Activated T-cell treated with anti-CD3 and anti-CD28 coated beads for 24 hours (primary cell): ENCODE measurements around the gene GNS.

ENCODE experiments used
- DNase-seq: peaks from one replicate; pipeline ENCODE4 v3.0.0-alpha.2; 2020; ENCODE audit warnings: low read depth

The GNS gene

GRCh38 chr12:64735442-64735841 lies 23.8 kb downstream of the GNS start:
- no peak for DNase-seq

- DNase-seq, result no peak
Observed at GRCh38 chr12:64733857-64734256, 25.3 kb downstream of the GNS start.

GRCh38 chr12:64731683-64732082 lies 27.5 kb downstream of the GNS start:
- no peak for DNase-seq

- no peak for DNase-seq
Observed at GRCh38 chr12:64730588-64730969, 28.6 kb downstream of the GNS start.

- no peak for DNase-seq
Observed at GRCh38 chr12:64729909-64730587, 29.2 kb downstream of the GNS start.

DNA sequence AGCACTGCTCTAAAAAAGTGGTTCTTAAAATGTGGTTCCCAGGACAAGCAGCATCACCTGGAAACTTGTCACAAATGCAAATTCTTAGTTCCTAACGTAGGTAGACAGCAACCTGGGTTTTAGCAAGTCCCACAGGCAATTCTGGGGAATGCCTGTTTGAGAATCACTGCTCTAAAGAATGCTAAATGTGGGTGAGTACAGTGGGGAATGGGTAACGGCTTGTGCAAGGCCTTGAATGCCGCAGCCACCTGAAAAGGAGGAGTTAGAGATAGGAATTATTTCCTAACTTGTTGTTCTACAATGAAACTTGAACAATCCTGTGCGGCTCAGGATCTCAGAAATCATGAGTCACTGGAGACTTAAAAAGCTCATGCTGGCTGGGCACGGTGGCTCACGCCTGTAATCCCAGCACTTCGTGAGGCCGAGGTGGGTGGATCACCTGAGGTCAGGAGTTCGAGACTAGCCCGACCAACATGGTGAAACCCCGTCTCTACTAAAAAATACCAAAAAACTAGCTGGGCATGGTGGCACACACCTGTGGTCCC lies 34.9 kb downstream of the GNS start:
- DNase-seq, result no peak

- DNase-seq, result no peak
Observed at GRCh38 chr12:64723630-64724029, 35.6 kb downstream of the GNS start.

GRCh38 chr12:64722835-64723234 lies 36.4 kb downstream of the GNS start:
- DNase-seq, result no peak

DNA sequence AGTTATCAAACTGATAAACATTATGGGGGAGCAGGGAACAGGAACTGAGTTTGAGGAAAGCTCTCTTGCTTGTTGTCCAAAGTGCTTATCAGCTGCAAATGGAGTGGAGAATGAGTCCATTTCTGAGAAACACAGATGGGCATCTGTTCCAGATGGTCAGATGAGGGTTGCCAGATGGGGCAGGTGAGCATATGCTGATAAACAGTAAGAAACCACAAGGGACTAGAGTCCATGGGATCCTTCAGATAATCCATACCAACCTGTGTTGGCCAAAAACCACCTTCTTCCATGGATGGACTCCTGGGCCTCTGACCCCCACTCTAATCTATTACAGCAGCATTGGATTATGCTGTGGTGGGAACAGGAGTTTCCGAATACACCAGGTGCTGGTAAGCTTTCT lies 38.3 kb downstream of the GNS start:
- no peak for DNase-seq

DNA sequence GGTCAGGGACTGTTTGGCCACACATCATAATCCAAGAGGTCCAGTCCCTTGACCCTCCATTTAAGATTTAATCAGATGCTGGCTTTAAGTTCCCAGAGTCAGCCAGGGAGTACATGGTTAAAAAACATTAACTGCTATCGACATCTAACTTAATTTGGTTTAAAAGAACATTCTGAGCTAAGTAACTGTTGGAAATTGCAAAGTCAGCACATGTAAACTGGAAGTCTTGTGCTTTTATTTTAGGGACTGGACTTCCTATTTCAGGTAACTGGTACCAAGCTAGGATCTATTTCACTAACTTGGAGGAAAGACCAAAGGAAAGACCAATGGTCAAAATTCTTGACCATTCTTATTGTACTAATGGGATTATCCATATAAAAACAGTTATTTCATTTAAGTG lies 40.6 kb downstream of the GNS start:
- no peak for DNase-seq

DNA sequence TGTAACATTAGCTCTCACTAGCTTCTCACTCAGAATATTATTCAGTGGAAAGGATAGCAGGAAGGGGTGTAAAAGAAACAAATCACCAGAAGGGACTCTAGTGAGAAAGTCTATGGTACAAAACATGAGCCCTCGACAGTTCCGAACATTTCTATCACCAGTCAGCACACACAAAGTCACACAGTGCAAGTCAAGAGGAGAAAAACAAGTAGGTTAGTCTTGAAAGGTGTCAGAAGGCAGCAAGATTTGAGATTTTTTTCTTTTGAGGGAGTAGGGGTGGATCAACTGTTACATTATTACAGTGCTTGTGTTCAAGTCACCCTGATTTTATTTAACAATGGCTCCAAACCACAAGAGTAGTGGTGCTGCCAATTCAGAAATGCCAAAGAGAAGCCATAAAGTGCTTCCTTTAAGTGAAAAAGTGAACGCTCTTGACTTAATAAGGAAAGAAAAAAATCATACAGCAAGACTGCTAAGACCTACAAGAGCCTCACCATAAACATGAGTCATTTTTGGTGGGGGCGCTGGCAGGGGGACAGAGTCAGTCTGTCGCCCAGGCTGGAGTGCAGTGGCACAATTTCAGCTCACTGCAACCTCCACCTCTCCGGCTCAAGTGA lies 42.3 kb downstream of the GNS start:
- DNase-seq, result no peak

- no peak for DNase-seq
Observed at GRCh38 chr12:64716371-64716770, 42.8 kb downstream of the GNS start.

- no peak for DNase-seq
Observed at GRCh38 chr12:64714551-64714968, 44.6 kb downstream of the GNS start.

GRCh38 chr12:64713376-64713775 lies 45.8 kb downstream of the GNS start:
- DNase-seq, result no peak

DNA sequence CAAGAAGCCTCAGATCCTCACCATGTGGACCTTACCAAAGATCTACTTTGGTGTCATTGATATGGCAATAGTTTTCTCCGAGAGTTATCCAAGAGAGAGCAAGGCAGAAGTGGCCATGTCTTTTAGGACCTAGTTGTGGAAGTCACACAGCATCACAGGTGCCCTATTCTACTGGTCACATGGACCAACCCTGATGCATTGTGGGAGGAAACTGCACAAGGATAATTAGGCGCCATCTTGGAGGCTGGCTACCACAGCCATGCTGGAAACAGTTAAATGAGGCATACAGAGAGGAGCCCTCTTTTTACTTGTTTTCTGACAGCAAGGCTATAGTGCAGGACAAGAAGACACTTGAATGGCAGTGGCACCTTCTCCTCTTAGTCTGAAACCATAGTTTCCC lies 49.8 kb downstream of the GNS start:
- no peak for DNase-seq

DNA sequence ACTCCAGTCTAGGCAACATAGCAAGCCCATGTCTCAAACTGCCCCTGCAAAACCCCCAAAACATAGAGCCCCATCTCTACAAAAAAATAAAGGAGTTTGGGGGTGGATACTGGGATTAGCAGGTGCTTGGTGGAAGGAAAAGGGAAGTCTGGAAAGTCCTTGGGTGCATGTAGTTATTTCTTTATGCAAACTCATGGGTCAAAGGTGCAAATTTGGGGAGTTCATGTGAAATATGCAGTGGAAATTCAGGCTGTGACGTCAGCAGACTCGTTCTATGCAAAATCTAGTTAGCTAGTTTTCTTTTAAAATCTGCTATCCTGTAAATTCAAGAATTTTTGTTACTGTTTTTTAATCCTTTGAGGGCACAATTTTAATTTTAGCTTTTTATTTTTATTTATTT lies 51.3 kb downstream of the GNS start:
- DNase-seq, result no peak

GRCh38 chr12:64707362-64707761 lies 51.8 kb downstream of the GNS start:
- no peak for DNase-seq

- no peak for DNase-seq
Observed at GRCh38 chr12:64706857-64707256, 52.3 kb downstream of the GNS start.

DNA sequence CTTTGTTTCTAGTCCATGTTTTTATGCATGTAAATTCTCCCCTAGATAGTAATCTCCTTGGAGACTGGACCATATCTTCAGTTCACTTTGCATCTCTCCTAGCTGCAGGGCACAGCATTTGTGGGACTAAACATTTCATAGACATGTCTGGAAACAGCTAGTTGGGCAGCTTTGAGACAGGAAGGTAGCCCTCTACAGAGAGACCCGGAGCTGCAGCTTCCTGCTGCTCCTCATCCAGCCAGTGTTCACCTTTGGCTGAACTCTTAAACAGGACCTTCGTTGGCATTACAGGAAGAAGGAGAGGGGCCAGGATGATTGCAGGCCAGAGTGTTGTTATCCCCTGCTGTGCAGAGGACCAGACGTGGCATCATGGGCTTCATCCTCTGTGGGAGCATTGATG lies 52.9 kb downstream of the GNS start:
- no peak for DNase-seq

DNA sequence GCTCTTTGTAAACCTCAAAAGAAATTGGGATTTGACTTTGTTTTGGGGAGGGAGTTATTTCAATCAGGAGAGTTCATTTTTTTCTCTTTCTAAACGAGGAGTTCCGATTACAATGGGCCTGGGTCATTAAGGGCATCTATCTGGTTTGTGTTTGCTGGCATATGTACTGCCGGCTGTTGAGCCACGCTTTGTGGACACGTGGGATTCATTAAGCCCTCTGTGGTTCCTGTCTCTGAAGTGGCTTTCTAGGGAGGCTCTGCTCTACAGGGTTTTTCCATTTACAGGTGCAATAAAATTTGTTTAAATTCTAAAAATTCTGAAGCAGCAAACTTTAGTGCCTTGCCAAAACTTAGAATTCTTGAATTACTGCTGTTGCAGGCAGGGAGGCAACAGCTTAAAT lies 57.9 kb downstream of the GNS start:
- DNase-seq, result no peak

DNA sequence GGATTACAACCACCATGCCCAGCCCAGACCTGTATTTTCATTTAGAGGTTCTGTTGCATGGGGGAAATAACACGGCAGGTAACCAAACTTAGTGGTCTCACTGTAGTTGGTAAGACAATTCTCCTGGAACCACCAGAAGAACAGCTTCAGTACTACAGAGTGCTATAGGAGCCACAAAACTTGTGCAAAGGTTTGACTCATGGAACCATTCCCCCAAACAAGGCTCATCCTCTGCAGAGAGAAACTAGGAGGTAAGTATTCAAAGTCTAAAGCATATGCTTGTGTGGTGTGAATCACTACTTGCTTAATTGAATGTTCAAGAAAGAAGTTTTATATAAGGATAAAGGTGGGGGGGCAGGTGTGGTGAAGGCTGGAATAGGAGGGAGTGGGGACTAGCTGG lies 58.7 kb downstream of the GNS start:
- no peak for DNase-seq

DNA sequence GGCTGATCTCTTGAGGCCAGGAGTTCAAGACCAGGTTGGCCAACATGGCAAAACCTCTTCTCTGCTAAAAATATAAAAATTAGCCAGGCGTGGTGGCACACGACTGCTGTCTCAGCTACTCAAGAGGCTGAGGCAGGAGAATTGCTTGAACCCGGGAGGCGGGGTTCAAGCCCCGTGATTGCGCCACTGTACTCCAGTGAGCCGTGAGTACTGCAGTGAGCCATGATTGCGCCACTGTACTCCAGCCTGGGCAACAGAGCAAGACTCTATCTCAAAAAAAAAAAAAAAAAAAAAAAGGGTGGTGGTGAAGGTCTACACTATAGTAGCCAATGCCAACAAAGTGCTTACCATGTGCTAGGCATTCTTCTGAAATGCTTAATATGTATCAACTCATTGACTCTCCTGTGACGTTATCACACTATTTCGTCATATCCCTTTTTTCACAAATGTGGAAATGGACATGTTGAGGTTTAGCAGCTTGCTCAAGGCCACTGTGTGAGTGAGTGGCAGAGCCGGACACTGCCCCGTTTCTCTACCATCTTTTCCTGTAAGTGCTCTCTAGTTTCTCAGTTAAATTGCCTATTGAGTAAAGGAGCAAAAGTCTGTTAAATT lies 59.6 kb downstream of the GNS start:
- no peak for DNase-seq

GRCh38 chr12:64696080-64696741 lies 63.0 kb downstream of the GNS start:
- no peak for DNase-seq
